GM18526 (cell line): ENCODE results near the gene BFSP1.

ENCODE experiments used
- POLR2A ChIP-seq: IDR thresholded peaks from 3 replicates; pipeline ENCODE4 v1.6.1; 2011; ENCODE audit not compliant: insufficient read length; ENCODE audit errors: extremely low read depth

BFSP1 gene

DNA sequence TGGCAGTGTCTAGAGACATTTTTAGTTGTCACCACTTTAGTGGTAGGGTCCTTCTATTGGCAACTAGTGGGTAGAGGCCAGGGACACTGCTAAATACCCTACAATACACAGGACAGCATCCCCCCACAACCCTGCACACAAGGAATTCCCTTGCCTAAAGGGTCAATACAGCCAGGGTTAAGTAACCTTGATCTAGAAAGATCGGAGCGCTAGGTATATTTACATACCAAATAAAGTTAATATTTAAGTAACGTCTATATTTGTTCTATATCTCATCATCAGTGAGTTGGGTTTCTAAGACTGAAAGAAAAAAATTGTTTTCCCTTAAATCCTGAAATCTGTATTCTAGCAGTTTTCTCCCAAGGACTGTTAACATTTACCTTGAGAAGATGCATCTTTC lies 16.1 kb downstream of the BFSP1 start:
- no peak for TF ChIP-seq POLR2A

DNA sequence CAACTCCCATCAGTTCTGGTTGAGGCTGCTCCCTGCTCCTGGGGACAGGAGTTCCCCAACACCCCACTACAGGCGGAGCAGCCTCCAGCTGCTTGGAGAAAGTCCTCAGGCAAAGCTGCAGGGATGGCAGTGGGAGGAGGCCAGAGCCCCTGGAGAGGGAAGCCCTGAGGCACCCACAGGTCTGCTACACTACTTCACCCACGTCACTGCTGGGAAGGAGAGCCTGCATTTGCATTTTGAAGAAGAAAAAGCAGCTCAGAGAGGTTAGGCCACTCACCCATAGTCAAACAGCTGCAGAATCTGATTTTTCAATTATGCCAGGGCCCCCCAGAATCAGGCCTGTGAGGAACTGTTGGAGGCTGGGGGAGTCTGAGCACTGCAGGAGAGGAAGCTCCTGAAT lies 17.2 kb downstream of the BFSP1 start:
- TF ChIP-seq POLR2A, result no peak

DNA sequence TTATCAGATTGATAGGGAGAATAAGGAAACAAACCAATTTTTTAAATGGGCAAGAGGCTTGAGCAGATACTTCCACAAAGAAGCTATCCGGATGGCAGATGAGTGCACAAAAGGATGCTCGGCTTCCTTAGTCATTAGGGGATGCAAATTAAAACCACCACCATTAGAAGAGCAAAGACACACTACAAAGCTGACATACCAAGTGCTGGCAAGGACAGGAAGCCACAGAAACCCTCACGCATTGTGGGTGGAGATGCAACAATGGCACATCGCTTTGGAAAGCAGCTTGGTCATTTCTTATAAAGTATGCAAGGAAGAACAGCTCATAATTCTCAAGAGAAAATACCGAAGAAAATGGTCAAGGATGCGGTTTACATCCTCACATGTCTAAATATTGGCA lies 19.8 kb downstream of the BFSP1 start:
- TF ChIP-seq POLR2A, result no peak

GRCh38 chr20:17510548-17510947 lies 20.6 kb downstream of the BFSP1 start:
- TF ChIP-seq POLR2A, result no peak

DNA sequence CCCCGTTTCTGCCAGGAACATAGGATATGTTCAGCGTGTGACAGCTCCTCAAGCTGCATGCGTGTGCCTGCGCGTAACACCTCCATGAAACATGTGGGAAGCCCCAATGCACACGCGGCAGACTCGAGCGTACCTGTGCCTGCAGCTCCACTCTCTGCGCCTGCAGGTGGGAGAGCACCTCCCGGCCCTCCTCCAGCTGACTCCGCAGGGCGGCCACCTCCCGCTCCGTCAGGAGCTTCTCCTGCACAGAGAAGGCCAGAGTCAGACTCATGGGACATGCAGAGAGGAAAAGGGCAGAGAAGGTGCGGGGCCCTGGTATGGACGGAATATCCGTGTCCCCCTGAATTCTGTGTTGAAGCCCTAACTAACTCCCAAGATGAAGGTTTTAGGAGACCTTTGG lies 22.4 kb downstream of the BFSP1 start:
- TF ChIP-seq POLR2A, result no peak

- TF ChIP-seq POLR2A, result no peak
Observed at GRCh38 chr20:17507531-17507930, 23.6 kb downstream of the BFSP1 start.

DNA sequence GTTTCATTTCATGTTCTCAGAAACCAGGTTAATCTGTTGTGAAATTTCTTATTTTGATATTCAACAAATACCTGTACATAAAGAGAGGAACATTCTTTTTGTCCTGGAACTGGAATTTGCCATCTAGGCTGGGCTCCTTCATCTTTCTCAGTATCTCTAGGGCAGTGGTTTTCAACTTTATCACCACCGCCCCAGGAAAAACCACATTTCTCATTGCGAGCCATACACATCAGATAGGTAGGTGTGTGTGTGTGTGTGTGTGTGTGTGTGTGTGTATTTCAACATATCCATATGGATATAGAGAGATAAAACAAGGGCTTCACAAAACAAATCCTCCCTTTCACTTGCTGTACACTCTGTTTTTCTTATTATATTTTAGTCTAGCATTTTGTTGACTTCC lies 24.1 kb downstream of the BFSP1 start:
- no peak for TF ChIP-seq POLR2A

GRCh38 chr20:17505636-17506517 lies 25.3 kb downstream of the BFSP1 start:
- TF ChIP-seq POLR2A, result no peak

- no peak for TF ChIP-seq POLR2A
Observed at GRCh38 chr20:17504898-17505635, 26.1 kb downstream of the BFSP1 start.

GRCh38 chr20:17504066-17504897 lies 26.9 kb downstream of the BFSP1 start:
- no peak for TF ChIP-seq POLR2A

DNA sequence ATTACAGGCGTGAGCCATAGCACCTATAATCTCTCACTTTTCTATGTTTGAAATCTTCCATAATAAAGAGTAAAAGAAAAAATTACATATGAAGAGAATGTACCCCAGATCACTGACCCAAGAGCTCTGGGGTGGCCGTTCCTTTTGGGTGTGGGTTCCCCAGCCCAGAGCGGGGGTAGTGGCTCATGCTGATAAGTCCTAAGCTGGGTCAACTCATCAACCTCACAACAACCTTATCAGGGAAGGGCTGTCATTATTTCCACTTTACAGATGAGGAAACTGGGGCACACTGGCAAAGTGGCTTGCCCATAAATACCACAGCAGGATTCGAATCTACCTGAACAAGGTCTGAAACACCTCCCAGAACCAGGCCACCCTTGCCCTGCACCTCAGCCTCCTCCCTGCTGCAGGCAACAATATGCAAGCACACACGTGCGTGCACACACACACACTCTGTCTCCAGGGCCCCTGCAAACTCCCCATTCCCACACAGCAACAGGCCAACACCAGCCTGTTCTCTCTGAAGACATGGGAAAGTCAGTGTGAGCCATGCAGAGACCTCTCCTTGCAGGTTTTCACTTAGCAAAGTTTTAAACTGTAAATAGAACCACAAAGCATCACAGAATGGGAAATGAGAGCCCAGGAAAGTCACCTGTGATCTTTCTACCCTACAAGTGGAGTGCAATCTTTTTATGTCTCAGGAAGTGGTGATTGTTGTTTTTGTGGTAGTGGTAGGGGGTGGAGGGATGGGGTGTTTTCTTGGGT lies 27.7 kb downstream of the BFSP1 start:
- no peak for TF ChIP-seq POLR2A

DNA sequence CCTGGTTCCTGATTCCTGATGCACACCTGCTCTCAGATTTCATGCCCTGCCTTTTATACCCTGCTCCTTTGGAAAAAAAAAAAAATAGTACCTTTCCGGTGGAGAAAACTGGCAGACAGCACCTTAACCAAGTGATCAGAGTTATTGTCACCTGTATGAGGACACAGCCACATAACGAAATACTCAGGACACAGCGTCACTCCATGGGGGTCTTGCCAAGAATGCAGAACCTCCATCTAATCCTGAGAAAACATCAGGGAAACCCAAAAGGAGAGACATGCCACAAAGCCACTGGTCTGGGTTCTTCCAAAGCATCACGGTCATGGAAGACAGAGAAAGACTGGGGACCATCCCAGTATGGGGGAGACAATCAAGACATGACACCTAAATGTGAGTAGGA lies 29.1 kb downstream of the BFSP1 start:
- TF ChIP-seq POLR2A, result no peak

DNA sequence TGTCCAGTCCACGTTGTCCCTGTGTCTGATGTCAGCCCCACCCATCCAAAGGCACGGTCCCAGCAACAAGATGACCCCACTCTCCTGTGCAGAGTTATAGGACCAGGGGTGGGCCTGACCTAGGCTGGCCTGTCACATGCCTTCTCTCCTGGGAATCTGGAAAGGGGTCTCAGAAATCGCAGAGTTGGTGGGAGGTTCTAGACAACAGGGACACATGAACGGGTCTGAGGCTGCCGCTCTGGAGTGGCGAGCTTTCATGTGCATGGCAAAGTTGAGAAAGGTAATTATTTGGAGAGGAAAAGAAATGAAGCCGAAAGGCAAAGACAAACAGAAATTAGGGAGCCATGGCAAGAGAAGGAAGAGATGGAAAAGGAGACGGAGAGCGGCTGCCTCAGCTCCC lies 29.5 kb downstream of the BFSP1 start:
- TF ChIP-seq POLR2A, result no peak

GRCh38 chr20:17500826-17501225 lies 30.4 kb downstream of the BFSP1 start:
- no peak for TF ChIP-seq POLR2A

DNA sequence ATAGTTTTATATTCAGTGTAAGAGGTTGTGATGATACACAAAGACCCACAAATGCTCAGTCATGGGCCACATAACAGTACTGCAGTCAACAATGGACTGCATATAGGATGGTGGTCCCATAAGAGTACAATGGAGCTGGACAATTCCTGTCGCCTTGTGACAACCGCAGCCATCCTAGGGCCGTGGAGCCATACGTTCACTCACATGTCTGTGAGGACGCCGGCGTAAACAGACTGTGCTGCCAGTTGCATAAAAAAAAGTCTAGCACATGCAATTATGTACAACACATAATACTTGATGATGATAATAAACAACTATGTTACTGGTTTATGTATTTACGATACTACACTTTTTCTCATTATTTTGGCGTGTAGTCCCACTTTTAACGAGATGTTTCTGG lies 30.9 kb downstream of the BFSP1 start:
- no peak for TF ChIP-seq POLR2A
